Measurements from ENCODE around the gene WAPL.
"Not testable (repeated sequence)": the region's sequence is repeated elsewhere in the genome, so short reads cannot be mapped to it uniquely, and the experiment has no call there.

WAPL gene

GRCh38 chr10:86538547-86538946, 17.0 kb upstream of the WAPL start:
- Histone ChIP-seq H3K4me3 (ENCODE audit: low read depth, low read length) (no peak overlapping the region), H3K9ac (ENCODE audit: low read depth, low read length) (no peak overlapping the region), H3K9me3 (ENCODE audit: control insufficient read depth, insufficient read depth, low read length) (no peaks in the 10 kb centered on the region)

GRCh38 chr10:86538040-86538439, 16.4 kb upstream of the WAPL start:
- H3K36me3 ChIP-seq (ENCODE audit: control insufficient read depth, insufficient read depth, low read length); H3K4me3 ChIP-seq (ENCODE audit: low read depth, low read length); H3K9ac ChIP-seq (ENCODE audit: low read depth, low read length); H3K9me3 ChIP-seq (ENCODE audit: control insufficient read depth, insufficient read depth, low read length): not testable (repeated sequence)
- H3K4me1 ChIP-seq (ENCODE audit: control insufficient read depth, insufficient read depth, low read length): peaks cover 20% of the 10 kb centered on the region
- peaks cover 27% of the 10 kb centered on the region for H3K27me3 ChIP-seq (ENCODE audit: control insufficient read depth, insufficient read depth, low read length)

More at GRCh38 chr10:86538547-86538946, 17.0 kb upstream of the WAPL start:
- H3K36me3 ChIP-seq (ENCODE audit: control insufficient read depth, insufficient read depth, low read length): no peaks in the 10 kb centered on the region
- peaks cover 27% of the 10 kb centered on the region for H3K27me3 ChIP-seq (ENCODE audit: control insufficient read depth, insufficient read depth, low read length)
- H3K4me1 ChIP-seq (ENCODE audit: control insufficient read depth, insufficient read depth, low read length): peaks cover 17% of the 10 kb centered on the region

- Histone ChIP-seq H3K9me3 (ENCODE audit: control insufficient read depth, insufficient read depth, low read length) (no peaks in the 10 kb centered on the region), H3K4me1 (ENCODE audit: control insufficient read depth, insufficient read depth, low read length) (peaks cover 20% of the 10 kb centered on the region), H3K9ac (ENCODE audit: low read depth, low read length) (no peak overlapping the region), H3K27me3 (ENCODE audit: control insufficient read depth, insufficient read depth, low read length) (peaks cover 27% of the 10 kb centered on the region), H3K36me3 (ENCODE audit: control insufficient read depth, insufficient read depth, low read length) (no peaks in the 10 kb centered on the region), H3K4me3 (ENCODE audit: low read depth, low read length) (peak overlapping the region; percentile 48)
These were observed 14.8 kb upstream of the WAPL start for GRCh38 chr10:86536294-86536861.

- Histone ChIP-seq H3K4me1 (ENCODE audit: control insufficient read depth, insufficient read depth, low read length) (peaks cover 20% of the 10 kb centered on the region), H3K4me3 (ENCODE audit: low read depth, low read length) (peak overlapping the region; percentile 87), H3K9ac (ENCODE audit: low read depth, low read length) (peak overlapping the region; percentile 37), H3K9me3 (ENCODE audit: control insufficient read depth, insufficient read depth, low read length) (no peaks in the 10 kb centered on the region), H3K27me3 (ENCODE audit: control insufficient read depth, insufficient read depth, low read length) (peaks cover 27% of the 10 kb centered on the region), H3K36me3 (ENCODE audit: control insufficient read depth, insufficient read depth, low read length) (no peaks in the 10 kb centered on the region)
These were observed 13.7 kb upstream of the WAPL start for GRCh38 chr10:86535132-86535882.

- no peak overlapping the region for H3K9ac ChIP-seq (ENCODE audit: low read depth, low read length)
- no peaks in the 10 kb centered on the region for H3K9me3 ChIP-seq (ENCODE audit: control insufficient read depth, insufficient read depth, low read length)
- no peaks in the 10 kb centered on the region for H3K36me3 ChIP-seq (ENCODE audit: control insufficient read depth, insufficient read depth, low read length)
- no peak overlapping the region for H3K4me3 ChIP-seq (ENCODE audit: low read depth, low read length)
- peaks cover 27% of the 10 kb centered on the region for H3K27me3 ChIP-seq (ENCODE audit: control insufficient read depth, insufficient read depth, low read length)
- peaks cover 20% of the 10 kb centered on the region for H3K4me1 ChIP-seq (ENCODE audit: control insufficient read depth, insufficient read depth, low read length)
These were observed 11.7 kb upstream of the WAPL start for GRCh38 chr10:86533328-86533727.

GRCh38 chr10:86528736-86529135, 7.1 kb upstream of the WAPL start:
- H3K9ac ChIP-seq (ENCODE audit: low read depth, low read length); H3K36me3 ChIP-seq (ENCODE audit: control insufficient read depth, insufficient read depth, low read length); H3K4me3 ChIP-seq (ENCODE audit: low read depth, low read length); H3K9me3 ChIP-seq (ENCODE audit: control insufficient read depth, insufficient read depth, low read length); H3K27me3 ChIP-seq (ENCODE audit: control insufficient read depth, insufficient read depth, low read length); H3K4me1 ChIP-seq (ENCODE audit: control insufficient read depth, insufficient read depth, low read length): not testable (repeated sequence)

- H3K36me3 ChIP-seq (ENCODE audit: control insufficient read depth, insufficient read depth, low read length): no peaks in the 10 kb centered on the region
- no peaks in the 10 kb centered on the region for H3K27me3 ChIP-seq (ENCODE audit: control insufficient read depth, insufficient read depth, low read length)
- no peaks in the 10 kb centered on the region for H3K9me3 ChIP-seq (ENCODE audit: control insufficient read depth, insufficient read depth, low read length)
- H3K4me1 ChIP-seq (ENCODE audit: control insufficient read depth, insufficient read depth, low read length): peaks cover 5% of the 10 kb centered on the region
- no peak overlapping the region for H3K4me3 ChIP-seq (ENCODE audit: low read depth, low read length)
- no peak overlapping the region for H3K9ac ChIP-seq (ENCODE audit: low read depth, low read length)
These were observed 5.0 kb upstream of the WAPL start for GRCh38 chr10:86526606-86527005.

GRCh38 chr10:86525713-86526112, 4.1 kb upstream of the WAPL start:
- not testable (repeated sequence) for H3K4me3 ChIP-seq (ENCODE audit: low read depth, low read length); H3K4me1 ChIP-seq (ENCODE audit: control insufficient read depth, insufficient read depth, low read length); H3K36me3 ChIP-seq (ENCODE audit: control insufficient read depth, insufficient read depth, low read length); H3K9ac ChIP-seq (ENCODE audit: low read depth, low read length); H3K27me3 ChIP-seq (ENCODE audit: control insufficient read depth, insufficient read depth, low read length); H3K9me3 ChIP-seq (ENCODE audit: control insufficient read depth, insufficient read depth, low read length)

- H3K9me3 ChIP-seq (ENCODE audit: control insufficient read depth, insufficient read depth, low read length): no peaks in the 10 kb centered on the region
- H3K4me3 ChIP-seq (ENCODE audit: low read depth, low read length): no peak overlapping the region
- no peaks in the 10 kb centered on the region for H3K27me3 ChIP-seq (ENCODE audit: control insufficient read depth, insufficient read depth, low read length)
- H3K4me1 ChIP-seq (ENCODE audit: control insufficient read depth, insufficient read depth, low read length): peaks cover 8% of the 10 kb centered on the region
- no peak overlapping the region for H3K9ac ChIP-seq (ENCODE audit: low read depth, low read length)
- no peaks in the 10 kb centered on the region for H3K36me3 ChIP-seq (ENCODE audit: control insufficient read depth, insufficient read depth, low read length)
These were observed 2.8 kb upstream of the WAPL start for GRCh38 chr10:86524225-86524962.

- Histone ChIP-seq H3K9me3 (ENCODE audit: control insufficient read depth, insufficient read depth, low read length) (no peaks in the 10 kb centered on the region), H3K36me3 (ENCODE audit: control insufficient read depth, insufficient read depth, low read length) (no peaks in the 10 kb centered on the region), H3K27me3 (ENCODE audit: control insufficient read depth, insufficient read depth, low read length) (no peaks in the 10 kb centered on the region), H3K9ac (ENCODE audit: low read depth, low read length) (no peak overlapping the region), H3K4me3 (ENCODE audit: low read depth, low read length) (peak overlapping the region; percentile 84), H3K4me1 (ENCODE audit: control insufficient read depth, insufficient read depth, low read length) (peaks cover 8% of the 10 kb centered on the region)
These were observed 1.8 kb upstream of the WAPL start for GRCh38 chr10:86523348-86523747.

- Histone ChIP-seq H3K9ac (ENCODE audit: low read depth, low read length) (peak overlapping the region; percentile 63), H3K27me3 (ENCODE audit: control insufficient read depth, insufficient read depth, low read length) (no peaks in the 10 kb centered on the region), H3K4me1 (ENCODE audit: control insufficient read depth, insufficient read depth, low read length) (peaks cover 8% of the 10 kb centered on the region), H3K4me3 (ENCODE audit: low read depth, low read length) (peak overlapping the region; percentile 84), H3K36me3 (ENCODE audit: control insufficient read depth, insufficient read depth, low read length) (no peaks in the 10 kb centered on the region), H3K9me3 (ENCODE audit: control insufficient read depth, insufficient read depth, low read length) (no peaks in the 10 kb centered on the region)
These were observed 891 bp upstream of the WAPL start for GRCh38 chr10:86522510-86522855.

Measured in iPS-15b (cell line).